Medulla oblongata (tissue), 1 donor: ENCODE data around the gene COPS3.

ENCODE experiments used
- DNase-seq: peaks from one replicate; pipeline ENCODE4 v3.0.0-alpha.2; 2015; ENCODE audit errors: extremely low spot score

The COPS3 gene

DNA sequence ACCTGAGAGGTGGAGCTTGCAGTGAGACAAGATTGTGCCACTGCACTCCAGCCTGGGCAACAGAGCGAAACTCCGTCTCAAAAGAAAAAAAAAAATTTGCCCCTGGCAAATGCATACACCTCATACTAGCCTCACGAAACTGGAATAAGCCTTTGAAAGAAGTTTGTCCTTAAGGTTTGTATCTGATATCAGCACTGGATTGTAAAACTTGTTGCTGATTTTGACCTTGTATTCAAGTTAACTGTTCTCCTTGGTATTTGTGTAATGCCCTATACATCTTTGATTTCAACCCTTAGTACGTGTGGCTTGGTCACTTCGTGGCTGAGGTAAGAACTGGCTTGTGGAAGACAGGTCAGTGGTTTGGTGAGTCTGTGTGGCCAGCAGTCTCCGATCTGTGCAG is 37.9 kb downstream of the COPS3 start:
- no peak for DNase-seq

DNA sequence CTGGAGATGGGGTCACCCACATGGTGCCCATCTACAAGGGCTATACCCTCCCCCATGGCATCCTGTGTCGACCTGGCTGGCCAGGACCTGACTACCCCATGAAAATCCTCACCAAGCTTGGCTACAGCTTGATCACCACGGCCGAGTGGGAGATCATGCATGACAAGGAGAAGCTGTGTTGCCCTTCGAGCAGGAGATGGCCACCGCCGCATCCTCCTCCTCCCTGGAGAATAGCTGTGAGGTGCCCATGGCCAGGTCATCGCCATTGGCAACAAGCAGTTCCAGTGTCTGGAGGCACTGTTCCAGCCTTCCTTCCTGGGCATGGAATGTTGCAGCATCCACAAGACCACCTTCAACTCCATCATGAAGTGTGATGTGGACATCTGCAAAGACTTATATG is 38.8 kb downstream of the COPS3 start:
- no peak for DNase-seq

DNA sequence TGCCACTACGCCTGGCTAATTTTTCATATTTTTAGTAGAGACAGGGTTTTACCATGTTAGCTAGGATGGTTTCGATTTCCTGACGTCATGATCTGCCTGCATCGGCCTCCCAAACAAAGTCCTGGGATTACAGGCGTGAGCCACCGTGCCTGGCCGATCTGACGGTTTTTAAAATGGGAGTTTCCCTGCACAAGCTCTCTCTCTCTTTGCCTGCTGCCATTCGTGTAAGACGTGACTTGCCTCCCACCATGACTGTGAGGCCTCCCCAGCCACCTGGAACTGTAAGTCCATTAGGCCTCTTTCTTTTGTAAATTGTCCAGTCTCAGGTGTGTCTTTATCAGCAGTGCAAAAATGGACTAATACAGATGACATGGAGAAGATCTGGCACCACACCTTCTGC is 39.4 kb downstream of the COPS3 start:
- no peak for DNase-seq

DNA sequence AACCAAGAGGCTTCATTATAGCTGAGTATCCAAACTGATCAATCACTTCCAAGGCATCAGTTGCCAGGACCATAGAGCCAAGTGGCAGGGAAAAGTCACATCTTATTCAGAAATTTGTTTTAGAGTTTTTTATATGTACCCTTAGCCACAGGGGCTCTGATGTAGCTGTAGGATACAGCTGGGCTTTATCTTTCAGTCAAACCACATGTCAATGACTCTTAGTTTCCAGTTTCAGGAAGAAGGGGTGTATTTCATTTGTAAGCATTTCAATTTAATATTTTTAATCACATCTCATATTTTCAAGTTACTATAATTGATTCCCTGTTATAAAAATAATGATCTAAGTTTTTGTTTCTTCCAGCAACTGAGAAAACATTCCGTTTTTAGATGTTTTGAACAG is 41.2 kb downstream of the COPS3 start:
- no peak for DNase-seq

DNA sequence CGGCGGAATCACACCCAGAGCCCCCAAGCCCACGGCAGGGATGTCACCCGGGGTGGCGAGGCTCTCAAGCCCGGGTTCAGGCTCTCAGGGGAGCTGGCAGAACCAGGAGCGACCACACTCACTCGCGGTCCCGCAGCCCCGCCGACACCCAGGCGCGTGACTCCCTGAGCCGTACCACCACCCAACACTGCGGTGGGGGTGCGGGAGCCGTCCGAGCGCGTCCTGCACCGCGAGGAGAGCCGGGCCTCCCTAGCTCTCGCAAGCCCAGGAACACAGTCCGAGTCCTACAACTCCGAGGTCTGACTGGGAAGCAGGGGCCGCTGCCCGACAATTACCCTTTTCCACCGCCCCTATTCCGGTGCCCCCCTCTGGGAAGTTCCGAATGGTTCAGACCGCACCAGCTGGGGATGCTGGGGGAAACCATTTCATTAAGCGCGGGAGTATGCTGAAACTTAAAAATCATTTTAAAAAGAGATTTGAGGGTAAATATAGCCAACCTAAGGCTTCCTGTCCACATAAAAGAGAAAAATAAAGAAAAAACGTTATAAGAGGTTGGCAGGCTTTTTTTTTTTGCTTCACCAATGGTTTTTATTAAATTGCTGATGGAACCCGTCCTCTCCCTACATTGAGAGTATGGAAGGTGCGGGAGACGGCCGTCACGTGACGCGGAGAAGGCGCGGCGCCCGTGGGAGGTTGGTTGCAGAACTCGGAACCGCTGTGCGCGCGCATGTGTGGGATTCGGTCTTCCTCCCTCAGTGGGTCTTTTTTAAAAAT is 43.8 kb downstream of the COPS3 start, which contains the start of gene FLCN:
Gene FLCN, minus strand, starts transcription at position 143 of the 774 bp plus-strand sequence. CDS start 9,031 bp downstream, outside the sequence.
- peak; percentile 94 for DNase-seq

DNA sequence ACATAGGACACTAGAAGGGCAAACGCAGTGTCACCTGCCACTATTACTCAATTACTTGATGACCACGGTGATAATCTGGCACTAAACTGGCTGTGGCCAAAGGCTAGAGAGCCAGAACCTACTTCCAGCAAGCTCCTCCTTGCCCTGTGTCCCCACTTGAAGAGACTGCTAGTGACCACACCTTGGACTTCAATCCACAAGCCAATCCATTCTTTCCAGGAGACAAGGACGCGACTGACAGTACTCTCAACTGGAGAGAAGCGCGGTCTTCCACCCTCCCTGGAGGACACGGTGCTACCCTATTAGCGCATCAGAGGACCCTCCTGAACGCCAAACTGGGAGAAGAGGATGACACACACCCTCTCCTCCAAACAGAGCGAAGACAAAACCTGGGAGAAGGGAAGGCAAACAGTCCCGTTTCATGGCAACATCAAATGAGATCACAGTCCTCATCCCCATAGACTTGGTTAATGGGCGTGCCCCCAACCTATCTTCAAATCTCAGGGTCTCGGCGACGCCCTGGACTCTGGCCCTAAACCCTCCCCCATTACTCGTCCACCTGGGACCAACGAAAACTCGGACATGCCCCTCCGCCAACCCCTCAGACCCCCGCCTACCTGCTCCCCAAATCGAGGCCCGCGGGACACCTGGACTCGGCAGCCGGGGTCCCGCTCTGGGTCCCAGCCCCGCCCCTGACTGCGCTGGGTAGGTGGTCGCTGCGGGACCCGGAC is 44.6 kb downstream of the COPS3 start:
- peak; percentile 53 for DNase-seq

DNA sequence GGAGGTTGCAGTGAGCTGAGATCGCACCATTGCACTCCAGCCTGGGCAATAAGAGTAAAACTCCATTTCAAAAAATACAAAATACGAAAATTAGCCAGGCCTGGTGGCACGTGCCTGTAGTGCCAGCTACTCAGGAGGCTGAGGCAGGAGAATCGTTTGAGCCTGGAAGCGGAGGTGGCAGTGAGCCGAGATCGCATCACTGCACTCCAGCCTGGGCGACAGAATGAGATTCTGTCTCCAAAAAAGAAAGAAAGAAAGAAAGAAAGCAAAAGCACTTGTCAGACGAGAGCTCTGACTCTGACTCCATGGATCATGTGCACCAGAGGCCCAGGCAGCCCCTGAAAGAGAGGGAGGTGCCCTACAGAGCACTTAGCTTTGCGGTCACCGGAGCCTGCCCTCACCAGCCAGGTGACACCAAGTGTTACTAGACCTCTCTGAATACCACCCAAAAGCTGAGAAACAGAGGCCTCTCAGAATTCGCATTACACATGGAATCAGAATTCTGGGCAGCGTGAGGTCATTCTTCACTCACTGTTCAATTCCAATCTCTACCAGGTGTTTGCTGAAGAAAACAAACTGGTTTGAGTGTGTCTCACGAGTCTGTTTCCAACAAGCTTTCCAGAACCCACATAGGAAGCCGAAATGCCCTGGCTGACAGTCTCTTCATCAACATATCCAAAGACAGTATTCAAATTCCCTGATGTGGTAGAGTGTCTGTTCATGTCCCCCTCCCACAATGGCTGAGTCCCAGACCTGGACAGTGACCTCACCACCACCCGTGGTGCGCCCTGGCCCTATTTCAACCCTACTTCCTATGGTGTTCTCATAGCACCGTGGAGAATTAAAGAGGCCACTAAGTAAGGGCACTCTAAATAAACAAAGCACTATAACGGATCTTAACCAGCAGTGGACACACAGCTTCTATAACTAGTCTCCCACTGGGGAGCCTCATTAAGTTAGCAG is 45.6 kb downstream of the COPS3 start:
- DNase-seq, result peak; percentile 56

DNA sequence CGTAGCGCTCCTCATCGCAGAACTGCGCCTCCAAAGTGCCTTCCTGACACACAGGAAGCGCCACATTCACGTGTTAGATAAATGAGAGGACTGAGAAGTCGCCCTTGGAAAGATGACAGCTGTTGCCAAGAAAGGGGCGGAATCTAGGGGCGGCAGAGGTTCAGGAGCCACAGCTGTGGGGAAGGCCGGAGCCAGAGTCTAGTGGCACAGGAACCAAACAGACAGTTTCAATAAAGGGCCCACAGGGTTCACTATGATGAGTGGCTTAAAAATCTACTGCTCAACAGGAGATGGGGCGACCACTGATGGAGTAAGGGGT is 48.8 kb downstream of the COPS3 start:
- no peak for DNase-seq

DNA sequence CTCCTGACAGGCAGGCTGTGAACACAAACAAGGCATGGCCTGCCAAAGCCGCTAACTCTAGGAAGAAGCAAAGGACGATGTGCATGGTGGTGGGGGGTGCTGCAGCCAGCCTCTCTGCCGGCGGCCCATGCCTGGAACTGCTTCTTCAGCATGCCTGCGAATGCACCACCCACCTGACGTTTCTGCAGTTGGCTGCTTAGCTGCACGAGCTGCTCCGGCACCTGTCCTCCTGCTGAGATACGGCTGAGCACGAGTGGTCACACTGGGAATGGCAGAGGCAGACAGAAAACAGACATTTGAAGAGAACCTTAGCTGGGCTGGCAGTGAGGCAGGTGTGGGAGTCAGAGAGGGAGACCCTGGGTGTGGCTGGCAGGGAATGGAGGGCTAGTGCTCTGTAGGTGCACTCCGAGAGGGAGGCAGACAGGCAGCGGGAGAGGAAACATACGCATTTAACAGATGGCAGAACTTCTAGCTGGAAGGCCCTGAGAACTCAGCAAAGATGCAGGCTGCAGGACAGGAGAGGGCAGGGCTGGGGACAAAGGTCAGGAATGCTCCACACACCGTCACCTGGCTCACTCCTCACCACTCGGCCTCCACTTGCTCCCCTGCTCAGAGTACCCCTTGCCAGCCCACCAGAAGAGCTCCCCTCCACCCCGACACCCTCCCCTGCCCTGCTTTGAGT is 49.3 kb downstream of the COPS3 start:
- DNase-seq, result no peak

DNA sequence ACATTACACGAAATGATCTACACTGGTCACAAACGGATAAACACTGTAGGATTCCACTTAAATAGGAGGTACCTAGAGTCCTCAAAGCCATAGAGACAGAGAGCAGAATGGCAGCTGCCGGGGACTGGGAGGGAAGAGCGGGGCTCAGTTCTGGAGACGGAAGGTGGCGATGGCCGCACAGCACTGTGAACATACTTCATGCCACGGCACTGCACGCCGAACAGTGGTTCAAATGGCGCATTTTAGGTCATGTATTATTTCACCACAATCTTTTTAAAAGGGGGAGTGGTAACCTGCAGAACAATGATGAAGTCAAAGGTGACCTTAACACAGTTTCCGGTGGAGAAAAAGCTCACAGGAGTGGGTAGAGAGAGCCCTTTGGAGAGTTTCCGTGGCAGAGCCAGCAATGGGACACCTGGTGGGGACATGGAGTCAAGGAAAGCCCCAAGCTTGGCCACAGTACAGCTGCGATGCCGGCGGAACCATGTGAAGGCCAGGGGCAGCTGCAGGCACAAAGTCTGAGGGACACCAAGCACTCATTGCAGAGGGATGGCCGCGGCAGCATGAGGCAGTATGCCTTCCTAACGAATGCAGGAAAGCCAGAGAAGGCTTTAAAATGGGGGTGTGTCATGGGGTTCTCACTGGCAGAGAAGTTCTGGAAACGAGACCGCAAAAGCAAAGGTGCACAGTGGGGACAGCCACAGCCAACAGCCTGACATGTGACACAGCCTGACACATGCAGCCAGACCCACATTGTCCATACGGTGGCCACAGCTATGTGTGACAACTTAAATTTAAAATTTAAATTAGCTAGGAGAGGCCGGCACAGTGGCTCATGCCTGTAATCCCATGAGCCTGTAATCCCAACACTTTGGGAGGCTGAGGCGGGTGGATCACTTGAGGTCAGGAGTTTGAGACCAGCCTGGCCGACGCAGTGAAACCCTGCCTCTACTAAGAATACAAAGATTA is 51.3 kb downstream of the COPS3 start:
- DNase-seq, result no peak

DNA sequence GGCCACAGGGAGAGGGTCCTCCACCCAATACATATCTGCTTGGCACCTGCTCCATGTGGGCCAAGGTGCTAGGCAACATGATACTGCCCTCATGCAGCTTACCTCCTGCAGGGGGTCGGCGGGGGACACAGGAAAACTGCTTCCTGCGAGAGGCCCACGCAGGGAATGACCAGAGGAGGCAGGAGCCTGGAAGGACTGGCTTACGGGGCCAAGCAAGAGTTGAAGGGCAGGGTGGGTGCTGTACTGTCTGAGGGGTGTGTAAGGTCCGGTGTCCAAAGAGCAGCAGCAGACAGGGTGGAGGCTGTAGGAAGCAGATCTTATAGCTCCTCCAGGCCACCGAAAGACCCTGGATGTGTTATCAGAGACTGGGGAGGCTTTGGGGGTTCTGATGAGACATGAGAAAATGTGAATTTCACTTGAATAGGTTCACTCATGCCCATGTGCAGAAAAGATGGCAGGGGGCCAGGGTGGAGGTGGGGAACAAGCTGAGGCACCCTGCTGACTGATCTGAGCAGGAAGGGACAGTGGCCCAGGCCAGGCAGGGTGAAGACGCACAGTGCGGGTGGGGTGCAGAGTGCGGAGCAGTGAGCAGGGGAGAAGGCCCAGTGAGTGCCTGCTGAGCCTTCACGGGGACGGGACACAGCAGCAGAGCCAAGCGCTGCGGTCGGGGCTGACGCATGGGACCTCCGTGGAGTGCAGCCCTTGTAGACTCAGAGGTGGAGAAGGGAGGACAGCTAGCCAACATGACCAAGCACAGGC is 52.3 kb downstream of the COPS3 start:
- DNase-seq, result no peak

DNA sequence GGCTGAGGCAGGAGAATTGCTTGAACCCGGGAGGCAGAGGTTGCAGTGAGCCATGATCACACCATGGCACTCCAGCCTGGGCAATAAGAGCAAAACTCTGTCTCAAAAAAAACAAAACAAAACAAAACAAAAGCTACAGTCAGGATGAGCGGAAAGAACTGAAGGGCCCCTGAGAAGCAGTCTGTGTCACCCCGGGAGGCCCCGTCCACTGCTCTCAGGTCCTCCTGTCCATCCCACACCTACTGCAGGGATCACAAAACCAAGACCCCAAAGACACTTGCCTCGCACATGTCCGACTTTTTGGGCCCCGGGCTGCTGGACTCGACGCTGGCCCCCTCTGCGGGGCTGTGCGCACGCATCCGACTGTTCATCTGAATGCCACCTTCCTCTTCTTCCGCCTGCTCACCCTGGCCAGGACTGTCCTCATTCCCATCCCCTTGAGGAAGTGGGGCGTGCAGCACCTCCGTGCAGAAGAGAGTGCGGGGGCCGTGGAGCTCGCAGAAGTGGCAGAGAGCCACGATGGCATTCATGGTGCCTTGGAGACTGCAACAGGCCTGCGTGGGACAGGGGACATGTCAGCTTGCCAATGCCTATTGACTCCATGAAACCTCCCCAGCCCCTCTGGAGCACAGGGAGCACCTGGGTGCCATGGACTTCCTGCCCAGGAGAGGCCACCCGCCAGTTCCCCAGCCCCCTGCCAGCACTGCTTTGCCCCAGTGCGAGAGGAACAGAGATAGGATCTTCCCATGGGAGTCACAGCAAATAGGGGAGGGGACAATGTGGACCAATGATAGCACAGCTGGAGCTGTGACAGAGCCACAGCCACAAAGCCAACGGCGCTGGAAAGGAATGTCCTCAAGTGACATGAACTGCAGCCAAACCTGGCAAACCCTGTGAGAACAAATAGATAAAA is 53.2 kb downstream of the COPS3 start:
- no peak for DNase-seq

DNA sequence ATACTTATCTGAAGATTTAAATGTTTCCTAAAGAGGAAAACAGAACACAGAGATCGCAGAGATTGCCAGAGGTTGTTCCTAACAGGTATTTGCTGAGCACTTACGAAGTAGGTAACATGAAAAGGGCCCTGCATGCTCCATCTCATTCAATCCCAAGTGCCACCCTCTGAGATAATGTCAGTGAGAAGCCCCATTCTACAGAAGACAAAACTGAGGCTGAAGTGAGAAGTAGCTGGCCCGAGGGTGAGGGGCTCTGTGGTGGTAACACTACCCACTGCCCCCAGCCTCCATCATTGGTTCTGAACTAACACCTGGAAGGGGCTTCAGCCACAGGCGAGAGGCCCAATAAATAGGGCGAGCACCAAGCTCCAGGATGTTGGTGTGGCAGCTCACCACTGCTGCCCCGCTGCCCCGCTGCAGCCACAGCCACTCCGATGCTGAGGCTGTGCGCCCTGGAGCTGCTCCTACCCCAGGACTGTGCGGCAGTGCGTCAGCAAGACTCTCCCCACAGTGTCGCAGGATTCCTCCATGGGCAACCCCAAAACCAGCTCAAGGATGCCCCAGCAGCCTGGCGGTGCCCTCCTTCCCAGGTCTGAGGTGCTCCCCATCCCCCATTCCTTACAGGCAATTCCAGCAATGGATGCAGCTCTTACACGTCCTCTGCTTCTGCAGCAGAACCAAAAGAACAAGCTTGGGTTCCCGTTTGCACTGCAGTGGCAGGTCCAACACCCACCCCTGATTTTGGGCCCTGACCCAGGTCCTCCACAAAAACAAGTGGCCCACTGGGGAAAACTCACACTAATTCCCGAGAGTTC is 54.4 kb downstream of the COPS3 start:
- no peak for DNase-seq

DNA sequence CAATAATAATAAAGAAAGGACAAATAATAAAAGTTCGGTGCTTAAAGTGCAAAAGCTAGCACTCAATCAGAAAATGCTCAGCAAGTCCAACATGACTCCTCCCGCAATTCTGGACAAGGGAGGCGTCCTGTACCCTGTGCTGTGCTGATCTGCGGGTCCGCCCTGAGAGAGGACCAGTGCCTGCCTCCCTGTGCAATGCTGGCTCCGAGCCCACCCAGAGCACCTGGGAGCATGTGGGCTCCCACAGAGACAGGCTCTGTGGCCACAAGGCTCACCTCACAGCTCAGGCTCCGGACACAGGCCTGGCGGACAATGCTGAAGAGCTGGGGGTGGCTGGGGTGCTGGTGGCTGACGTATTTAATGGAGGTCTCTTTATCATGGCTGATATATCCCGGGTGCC is 55.1 kb downstream of the COPS3 start:
- DNase-seq, result no peak

DNA sequence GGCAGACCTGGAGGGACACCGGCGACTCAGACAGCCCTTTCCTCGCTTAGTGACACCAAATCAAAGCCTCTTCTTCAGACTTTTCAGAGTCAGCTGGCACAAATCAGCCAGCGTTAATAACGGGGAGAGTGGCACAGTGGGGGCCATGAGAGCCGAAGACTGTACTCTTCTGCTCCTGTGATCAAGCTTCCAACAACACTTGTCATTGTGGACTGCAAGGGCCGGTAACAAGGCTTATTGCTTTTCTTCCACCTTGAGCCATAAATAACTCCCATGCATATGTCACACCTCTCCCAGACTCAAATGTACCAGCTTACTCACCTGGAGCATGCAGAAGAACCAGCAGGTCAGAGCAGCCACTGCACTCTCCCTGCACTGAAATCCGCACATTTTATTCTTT is 56.9 kb downstream of the COPS3 start:
- no peak for DNase-seq

DNA sequence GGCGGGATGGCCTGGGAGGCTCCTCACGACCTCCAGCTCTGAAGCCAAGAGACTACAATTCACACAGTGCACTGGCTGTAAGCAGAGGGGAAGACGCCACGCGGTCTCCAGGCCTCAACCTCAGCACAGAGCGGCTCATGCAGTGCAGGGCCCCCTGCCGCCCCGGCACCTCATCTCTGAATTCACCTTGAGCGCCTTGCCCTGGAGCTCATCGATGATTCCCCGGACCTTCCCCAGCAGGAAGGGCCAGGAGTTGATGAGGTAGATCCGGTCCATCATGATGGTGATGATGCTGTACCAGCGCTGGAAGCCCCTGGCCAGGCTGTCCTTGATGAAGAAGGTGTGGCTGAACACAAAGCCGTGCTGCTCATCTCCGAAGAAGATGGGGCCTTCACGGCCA is 57.3 kb downstream of the COPS3 start:
- no peak for DNase-seq

DNA sequence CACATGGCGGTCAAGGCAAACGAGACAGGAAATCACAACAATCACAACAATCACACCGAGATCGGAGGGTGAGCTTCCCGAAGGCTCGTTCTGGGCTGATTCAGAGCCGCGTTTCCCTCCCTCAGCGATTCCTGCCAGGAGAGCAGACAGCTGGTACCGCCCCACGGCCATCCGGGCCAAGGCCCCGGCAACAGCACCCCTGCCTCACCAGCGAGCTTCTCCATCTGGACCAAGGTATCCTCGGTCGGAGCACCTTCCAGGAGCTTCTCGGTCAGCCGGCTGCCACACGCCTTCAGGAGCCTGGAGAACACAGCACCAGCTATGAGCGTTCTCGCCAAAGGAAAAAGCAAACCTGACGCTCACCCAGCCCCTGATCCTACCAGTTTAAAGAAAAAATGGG is 59.7 kb downstream of the COPS3 start:
- DNase-seq, result no peak

DNA sequence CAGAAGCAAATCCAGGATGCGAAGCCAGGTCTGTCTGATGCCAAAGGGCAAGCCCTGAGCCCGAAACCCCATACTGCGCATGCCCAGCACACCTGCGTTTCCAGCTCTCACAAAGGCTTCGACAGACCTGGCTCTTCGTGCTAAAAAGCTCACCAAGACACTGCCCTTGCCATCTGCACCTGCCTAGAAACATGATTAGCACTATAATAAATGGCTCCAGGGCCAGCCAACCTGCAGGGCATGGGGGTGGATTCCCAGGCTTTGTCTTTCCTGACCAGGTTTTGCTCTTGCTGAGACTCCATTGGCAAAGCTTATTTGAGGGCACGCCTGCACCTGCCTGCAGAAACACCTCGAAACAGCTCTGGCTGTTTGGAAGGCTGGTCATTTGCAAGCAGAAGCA is 60.5 kb downstream of the COPS3 start:
- no peak for DNase-seq
